CD4-positive, alpha-beta T cell (primary cell): Measurements from ENCODE around the gene NOL3. TPM values are rescaled to one million over a fixed set of nuclear protein-coding genes. Genes with fewer than 3 reads are reported as not detected.

Experiments used
- ATAC-seq: fragments of 200-7000 bp; cut with Tn5 transposase; one replicate; pipeline ENCODE4 v1.10.0; 2022; ENCODE audit warnings: mild to moderate bottlenecking; ENCODE audit not compliant: poor library complexity
- CTCF ChIA-PET: fragments of 350-600 bp; sonication (Branson Sonifier 250); formaldehyde crosslinking; loops from one replicate; lab custom pipeline; 2021; ENCODE audit warnings: antibody characterized with exemption, inconsistent platforms; lab: Charles Lee
- POLR2A ChIA-PET: fragments of 350-600 bp; sonication (Branson Sonifier 250); formaldehyde crosslinking; loops from one replicate; lab custom pipeline; 2021; ENCODE audit warnings: antibody characterized with exemption, inconsistent platforms; lab: Charles Lee
- DNase-seq, 14 experiments: peaks; one replicate each; pipeline ENCODE4 v3.0.0-alpha.2; 2013 to 2020; ENCODE audit warnings: mixed read lengths in 2 of 14
- H3K27ac ChIP-seq, 2 donors: one replicate each; pipeline versions ENCODE4 v1.5.1 to v1.7.0; 2013; ENCODE audit warnings: low read length in 2 of 2, low read depth in 1 of 2, mild to moderate bottlenecking in 1 of 2
- H3K27me3 ChIP-seq, 2 experiments: 1 replicate in 1 of 2; 2 replicates in 1 of 2; pipeline versions ENCODE4 v1.6.1 to v1.7.0; 2013; ENCODE audit warnings: low read length in 2 of 2, control low read depth in 1 of 2, mild to moderate bottlenecking in 1 of 2, moderate library complexity in 1 of 2; ENCODE audit not compliant: insufficient read depth in 2 of 2, control insufficient read depth in 1 of 2
- H3K36me3 ChIP-seq: one replicate; pipeline ENCODE4 v1.6.1; 2013; ENCODE audit warnings: low read length, control low read depth; ENCODE audit not compliant: insufficient read depth
- H3K4me1 ChIP-seq: one replicate; pipeline ENCODE4 v1.6.1; 2013; ENCODE audit warnings: low read length, control low read depth; ENCODE audit not compliant: insufficient read depth
- H3K4me3 ChIP-seq: one replicate; pipeline ENCODE4 v1.5.1; 2013; ENCODE audit warnings: mild to moderate bottlenecking, low read length, moderate library complexity
- H3K9me3 ChIP-seq, 2 experiments: 1 replicate in 1 of 2; 2 replicates in 1 of 2; pipeline versions ENCODE4 v1.6.1 to v1.7.0; 2013; ENCODE audit warnings: low read length in 2 of 2, mild to moderate bottlenecking in 2 of 2, control low read depth in 1 of 2, moderate library complexity in 1 of 2; ENCODE audit not compliant: control insufficient read depth in 1 of 2, insufficient read depth in 1 of 2
- H3K27ac Mint-ChIP-seq: one replicate; pipeline ENCODE4 v1.8.0; 2020; ENCODE audit warnings: mixed read lengths
- H3K27me3 Mint-ChIP-seq: one replicate; pipeline ENCODE4 v1.8.0; 2021; ENCODE audit warnings: mixed read lengths
- H3K36me3 Mint-ChIP-seq: one replicate; pipeline ENCODE4 v1.8.0; 2021; ENCODE audit warnings: low read depth, mixed read lengths
- H3K4me1 Mint-ChIP-seq: one replicate; pipeline ENCODE4 v1.8.0; 2021; ENCODE audit warnings: low read depth, mixed read lengths
- H3K4me3 Mint-ChIP-seq: one replicate; pipeline ENCODE4 v1.8.0; 2020; ENCODE audit warnings: mild to moderate bottlenecking, mixed read lengths
- H3K9me3 Mint-ChIP-seq: one replicate; pipeline ENCODE4 v1.8.0; 2020; ENCODE audit warnings: mixed read lengths
- intact Hi-C, 2 experiments: fragments of 100-400 bp; cut with DNase I in 1 of 2; cut with micrococcal nuclease in 1 of 2; formaldehyde crosslinking; loops; one replicate each; pipeline versions ENCODE4 v1.15.1 to v1.9.0; 2023 to 2025; cut with DNase I, micrococcal nuclease
- total RNA-seq, 174 experiments: library from RNA in 2 of 174; stranded (reverse) in 2 of 174; gene quantifications; one replicate each; pipeline ENCODE4 v1.2.3 and lab custom pipeline; 2021 to 2026
- TF ChIP-seq, protein P1 (sequence below): fragments of 200-600 bp; IDR thresholded peaks from one replicate; pipeline ENCODE4 v1.8.0; 2022; ENCODE audit warnings: antibody characterized with exemption, mild to moderate bottlenecking

NOL3 gene
- total RNA-seq, 2 experiments from 2014 or later = 1.1 to 1.2 TPM

DNA sequence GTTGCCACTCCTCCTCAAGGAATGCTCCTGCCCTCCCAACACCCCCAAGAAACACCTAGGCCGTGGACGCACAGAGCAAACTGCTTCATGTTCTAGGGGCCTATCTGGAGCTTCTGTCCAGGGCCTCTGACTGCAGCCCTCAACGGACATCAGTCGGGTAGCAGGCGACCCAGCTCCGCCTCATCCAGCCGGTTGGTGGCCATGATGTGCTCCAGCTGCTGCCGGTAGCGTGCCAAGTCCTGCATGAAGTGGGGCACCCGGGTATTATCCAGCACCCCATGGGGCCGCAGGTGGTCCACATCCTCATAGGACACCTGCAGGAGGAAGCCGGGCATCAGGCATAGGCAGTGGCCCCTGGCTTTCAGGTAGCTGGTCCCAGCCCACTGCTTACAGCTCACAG is 6.3 kb downstream of the NOL3 start:
- peaks cover 32% of the 10 kb centered on the region for H3K4me1 Mint-ChIP-seq
- H3K27me3 ChIP-seq = peaks cover 11 to 28% of the 10 kb centered on the region in 2 experiments
- H3K4me1 ChIP-seq = peaks cover 42% of the 10 kb centered on the region

DNA sequence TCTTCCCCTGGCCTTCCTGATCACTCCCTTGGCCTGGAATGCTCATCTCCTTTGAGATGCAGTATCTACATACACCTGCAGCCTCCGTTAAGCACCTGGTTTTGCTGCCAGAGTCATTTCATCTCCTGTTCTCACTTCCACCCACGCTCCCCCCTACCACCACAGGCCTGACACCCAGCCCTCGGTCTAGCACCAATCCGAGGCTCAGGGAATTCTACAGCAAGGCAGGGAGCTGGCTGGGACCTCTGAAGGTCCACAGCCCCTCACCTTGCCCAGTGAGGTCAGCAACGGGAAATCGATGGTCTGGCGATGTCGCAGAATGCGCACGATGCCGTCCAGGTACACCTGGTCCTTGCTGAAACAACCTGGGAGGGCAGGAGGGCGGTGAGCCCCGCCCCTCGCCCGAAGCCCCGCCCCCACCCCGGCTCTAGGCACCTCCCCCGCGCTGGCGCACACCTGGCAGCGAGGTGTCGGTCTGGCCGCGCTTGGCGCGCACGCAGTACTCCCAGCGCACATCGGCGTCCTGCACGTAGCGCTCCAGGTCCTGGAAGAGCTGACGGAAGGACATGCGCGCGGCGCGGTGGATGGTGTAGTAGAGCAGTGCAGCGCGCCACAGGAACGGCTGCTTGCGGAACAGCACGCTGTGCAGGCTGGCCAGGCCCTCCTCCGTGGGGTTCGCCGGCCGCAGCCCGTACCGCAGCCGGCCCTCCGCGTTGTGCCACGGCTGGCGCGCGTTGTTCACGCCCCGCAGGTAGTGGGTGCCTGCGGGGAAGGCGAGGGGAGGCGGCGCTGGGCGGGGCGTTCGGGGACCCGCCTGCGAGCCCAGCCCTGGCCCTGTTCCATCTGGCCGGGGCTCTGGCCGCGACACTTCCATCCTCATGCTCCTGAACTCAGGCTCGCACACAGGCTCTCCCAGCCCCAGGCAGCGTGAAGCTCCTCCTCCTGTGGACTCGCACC is 7.7 kb downstream of the NOL3 start:
- Mint-ChIP-seq H3K4me1 (peaks cover 27% of the 10 kb centered on the region), H3K9me3 (no peaks in the 10 kb centered on the region), H3K36me3 (no peaks in the 10 kb centered on the region), H3K4me3 (peak overlapping the region; percentile 55), H3K27ac (no peak overlapping the region), H3K27me3 (peaks cover 44% of the 10 kb centered on the region)
- TF ChIP-seq, protein P1, sequence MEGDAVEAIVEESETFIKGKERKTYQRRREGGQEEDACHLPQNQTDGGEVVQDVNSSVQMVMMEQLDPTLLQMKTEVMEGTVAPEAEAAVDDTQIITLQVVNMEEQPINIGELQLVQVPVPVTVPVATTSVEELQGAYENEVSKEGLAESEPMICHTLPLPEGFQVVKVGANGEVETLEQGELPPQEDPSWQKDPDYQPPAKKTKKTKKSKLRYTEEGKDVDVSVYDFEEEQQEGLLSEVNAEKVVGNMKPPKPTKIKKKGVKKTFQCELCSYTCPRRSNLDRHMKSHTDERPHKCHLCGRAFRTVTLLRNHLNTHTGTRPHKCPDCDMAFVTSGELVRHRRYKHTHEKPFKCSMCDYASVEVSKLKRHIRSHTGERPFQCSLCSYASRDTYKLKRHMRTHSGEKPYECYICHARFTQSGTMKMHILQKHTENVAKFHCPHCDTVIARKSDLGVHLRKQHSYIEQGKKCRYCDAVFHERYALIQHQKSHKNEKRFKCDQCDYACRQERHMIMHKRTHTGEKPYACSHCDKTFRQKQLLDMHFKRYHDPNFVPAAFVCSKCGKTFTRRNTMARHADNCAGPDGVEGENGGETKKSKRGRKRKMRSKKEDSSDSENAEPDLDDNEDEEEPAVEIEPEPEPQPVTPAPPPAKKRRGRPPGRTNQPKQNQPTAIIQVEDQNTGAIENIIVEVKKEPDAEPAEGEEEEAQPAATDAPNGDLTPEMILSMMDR = no peak
- CTCF ChIA-PET = interaction anchor here (4.2 kb wide), 1 partner anchor 23 kb away, joined by 17 read pairs; no protein-coding TSS in a partner anchor
- peaks cover 5 to 26% of the 10 kb centered on the region in 2 experiments for H3K27me3 ChIP-seq
- POLR2A ChIA-PET = interaction anchor here (5.7 kb wide), 1 partner anchor 19 kb away, joined by 44 read pairs; the partner anchor contains the start of genes FBXL8 and TRADD
- intact Hi-C loops = no loop called here
- H3K4me1 ChIP-seq = peaks cover 43% of the 10 kb centered on the region
- DNase-seq (peak in 13 of 14 experiments; percentile 29 to 89 (median 57)), ATAC-seq (peak; percentile 80)
- no peaks in the 10 kb centered on the region for H3K36me3 ChIP-seq
- no peaks in the 10 kb centered on the region for H3K9me3 ChIP-seq
- H3K27ac ChIP-seq = no peak overlapping the region
- peak overlapping the region; percentile 37 for H3K4me3 ChIP-seq

More for the DNA sequence above, 6.3 kb downstream of the NOL3 start:
- ATAC-seq (no peak), DNase-seq (no peak)
- no peaks in the 10 kb centered on the region for H3K36me3 ChIP-seq
- Mint-ChIP-seq H3K9me3 (no peaks in the 10 kb centered on the region), H3K27ac (no peak overlapping the region), H3K4me3 (peak overlapping the region; percentile 17), H3K27me3 (peaks cover 58% of the 10 kb centered on the region), H3K36me3 (no peaks in the 10 kb centered on the region)
- TF ChIP-seq, protein P1 = no peak
- ChIA-PET POLR2A (interaction anchor here (5.7 kb wide), 1 partner anchor 17 kb away, joined by 44 read pairs; the partner anchor contains the start of genes FBXL8 and TRADD), CTCF (interaction anchor here (1.1 to 4.2 kb wide), 3 partner anchors 9 to 21 kb away, joined by 7 to 17 read pairs (median 15); partner anchors contain the start of genes FBXL8 and TRADD)
- no peak overlapping the region for H3K4me3 ChIP-seq
- intact Hi-C loops = no loop called here
- no peak overlapping the region for H3K27ac ChIP-seq
- H3K9me3 ChIP-seq = no peaks in the 10 kb centered on the region

DNA sequence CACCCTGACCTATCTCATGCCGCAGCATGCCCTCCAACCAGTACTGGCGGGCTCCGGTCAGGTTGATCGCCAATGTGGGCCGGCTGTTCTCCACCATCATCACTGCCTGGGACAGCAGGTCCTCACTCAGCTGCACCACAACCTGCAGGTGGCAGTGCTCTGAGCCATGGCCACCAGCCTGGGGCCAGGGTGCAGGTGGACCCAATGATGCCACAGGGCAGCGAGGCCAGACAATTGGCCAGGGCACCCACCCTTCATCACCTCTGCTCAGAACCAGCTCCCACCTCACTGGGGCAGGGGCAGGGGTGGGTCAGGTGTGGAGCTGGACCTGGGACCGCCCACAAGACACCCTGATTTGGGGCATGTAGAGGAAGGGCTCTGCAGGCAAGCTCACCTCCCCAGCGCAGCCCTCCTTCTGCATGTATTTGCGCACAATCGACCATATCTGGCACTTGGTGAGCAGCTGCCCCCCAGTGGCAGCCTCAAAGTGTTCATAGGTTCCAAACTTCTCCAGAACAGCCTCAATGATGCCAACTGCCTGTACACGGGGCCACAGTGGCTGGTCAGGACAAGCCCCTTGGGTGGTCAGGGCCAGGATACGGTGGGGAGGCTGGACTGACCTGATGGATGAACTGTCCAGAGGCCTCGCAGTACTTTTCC is 9.2 kb downstream of the NOL3 start:
- Histone ChIP-seq H3K36me3 (no peaks in the 10 kb centered on the region), H3K27ac (no peak overlapping the region), H3K9me3 (no peaks in the 10 kb centered on the region), H3K27me3 (peaks cover 0 to 20% of the 10 kb centered on the region in 2 experiments), H3K4me1 (peaks cover 37% of the 10 kb centered on the region), H3K4me3 (no peak overlapping the region)
- intact Hi-C loops = loop anchor here (5.0 to 10.0 kb wide), 2 partner anchors 72 to 165 kb away; partner anchors contain the start of gene PHAF1 (in 1 of the 2)
- ChIA-PET CTCF (interaction anchor here (1.0 kb wide), 1 partner anchor 24 kb away, joined by 4 read pairs; no protein-coding TSS in a partner anchor), POLR2A (interaction anchor here (1.0 kb wide), 1 partner anchor 20 kb away, joined by 4 read pairs; the partner anchor contains the start of genes FBXL8 and TRADD)
- no peaks in the 10 kb centered on the region for H3K9me3 Mint-ChIP-seq
- H3K27ac Mint-ChIP-seq = no peak overlapping the region
- peaks cover 33% of the 10 kb centered on the region for H3K27me3 Mint-ChIP-seq
- DNase-seq = peak in 2 of 14 experiments; percentile 21 to 30
- peaks cover 16% of the 10 kb centered on the region for H3K4me1 Mint-ChIP-seq
- TF ChIP-seq, protein P1 = no peak
- ATAC-seq = no peak
- no peak overlapping the region for H3K4me3 Mint-ChIP-seq
- no peaks in the 10 kb centered on the region for H3K36me3 Mint-ChIP-seq
